ENCODE measurements around the gene CCDC80.

The CCDC80 gene

DNA sequence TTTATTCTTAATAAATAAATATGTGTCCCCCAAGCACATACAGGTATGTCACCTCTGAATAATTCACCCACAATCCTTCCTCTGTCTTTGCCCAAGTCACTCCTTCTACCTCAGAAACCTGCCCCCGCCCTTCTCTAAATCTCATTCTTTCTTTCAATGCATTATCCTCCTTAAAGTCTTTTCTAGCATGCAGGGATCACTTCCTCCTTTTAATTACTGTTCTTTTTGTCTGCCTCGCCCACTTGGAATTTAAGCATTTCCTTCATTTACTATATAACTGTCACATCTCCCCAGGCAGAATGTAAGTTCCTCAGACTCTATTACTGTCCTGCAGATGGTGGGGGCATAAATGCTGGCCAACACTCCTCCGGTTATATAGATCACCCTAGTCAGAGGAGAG is 7.8 kb downstream of the CCDC80 start:
- DNase-seq: no peak

DNA sequence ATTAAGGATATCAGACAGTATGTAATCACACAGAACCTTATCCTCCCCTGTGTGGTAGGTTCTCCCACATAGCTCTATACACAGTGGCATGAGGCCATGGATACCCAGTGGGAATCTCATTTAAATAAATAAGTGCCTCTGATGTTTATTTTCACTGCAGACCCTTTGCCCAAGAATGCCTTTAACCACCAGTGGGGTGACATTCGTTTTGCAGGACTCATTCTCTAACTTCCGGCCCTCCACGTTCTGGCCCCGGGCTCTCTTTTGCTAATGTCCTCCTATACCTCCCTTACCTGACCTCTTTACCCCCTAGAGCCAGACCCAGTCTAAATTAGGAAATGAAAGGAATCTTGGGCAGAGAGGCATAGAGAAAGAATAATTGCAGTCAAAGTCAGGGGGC is 8.3 kb downstream of the CCDC80 start:
- no peak for DNase-seq

DNA sequence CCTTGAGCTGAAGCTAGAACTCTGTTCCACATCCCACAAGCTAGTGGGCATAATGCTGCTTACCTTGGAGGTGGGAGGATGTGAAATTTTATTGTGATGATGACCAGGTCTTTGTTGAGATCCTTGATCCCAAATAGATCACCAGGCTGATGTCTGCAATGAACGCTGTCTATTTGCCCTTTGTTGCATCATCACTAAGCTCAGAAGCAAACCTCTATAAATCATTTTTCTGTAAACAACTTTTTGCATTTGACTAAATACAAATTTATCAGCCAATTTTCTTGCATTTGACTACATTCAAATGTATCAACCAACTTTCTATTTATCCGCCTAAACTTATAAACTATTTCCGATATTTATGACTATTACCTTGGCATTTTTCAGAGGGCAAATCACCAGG is 9.7 kb downstream of the CCDC80 start:
- DNase-seq: no peak

DNA sequence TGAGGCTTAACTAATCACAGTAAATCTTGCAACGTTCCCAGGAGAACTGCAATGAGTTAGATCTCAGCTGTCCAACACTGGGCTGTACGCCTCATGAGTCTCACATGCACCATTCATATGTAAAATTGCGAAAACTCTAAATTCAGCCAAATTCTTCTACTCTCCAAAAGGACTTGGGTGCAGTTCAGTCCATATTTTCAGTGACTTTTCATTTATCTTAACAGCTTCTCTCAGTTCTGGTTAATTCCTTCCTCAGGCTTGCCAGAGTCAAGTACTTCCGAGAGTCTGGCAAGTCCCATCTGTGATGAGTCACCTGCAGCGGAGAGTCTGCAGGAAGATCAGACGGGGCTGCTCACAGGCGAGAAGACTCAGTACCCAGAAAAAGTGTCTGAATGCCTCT is 11.5 kb downstream of the CCDC80 start:
- DNase-seq: no peak

DNA sequence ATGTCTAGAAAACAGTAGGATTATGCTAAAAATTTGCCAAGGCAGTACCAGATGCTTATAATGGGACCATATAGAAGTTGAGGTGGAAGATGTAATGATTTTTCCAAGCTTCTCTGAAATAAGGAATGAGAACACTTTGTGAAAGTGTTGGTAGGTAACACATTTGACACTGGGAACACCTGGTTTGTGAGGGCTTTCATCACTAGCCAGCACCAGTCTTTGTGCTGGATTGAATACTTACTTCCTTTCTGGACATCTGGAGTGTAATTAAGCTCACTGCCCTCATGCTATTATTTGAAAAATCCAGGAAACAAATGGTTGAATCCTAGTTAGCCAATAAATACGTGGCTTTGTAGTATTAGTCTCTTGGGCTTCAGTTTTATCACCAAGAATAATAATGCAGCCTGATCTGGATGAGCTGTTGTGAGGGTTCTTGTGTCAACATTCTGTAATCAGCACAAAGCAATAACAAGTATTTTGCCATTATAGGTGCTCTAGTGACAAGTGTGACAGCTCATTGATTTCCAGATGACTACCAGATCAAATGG is 12.9 kb downstream of the CCDC80 start:
- DNase-seq: no peak

DNA sequence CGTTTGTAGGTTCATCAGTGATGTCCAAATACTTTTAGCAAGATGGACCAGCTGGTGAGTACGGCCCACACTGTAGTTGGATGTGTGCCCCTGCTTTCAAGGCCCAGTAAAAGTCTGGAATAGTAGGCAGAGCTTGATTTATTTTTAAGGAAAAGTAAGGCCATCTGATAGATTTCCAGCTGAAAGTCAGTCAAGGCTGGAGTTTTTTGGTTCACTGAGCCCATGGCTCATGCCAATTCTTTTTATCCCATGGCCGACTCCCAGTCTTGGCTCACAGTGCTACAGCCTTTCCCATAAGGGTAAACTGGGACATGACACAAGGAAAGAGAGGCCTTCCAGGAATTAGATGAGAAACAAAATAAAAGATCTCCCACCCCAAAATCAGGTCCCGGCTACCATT is 13.5 kb downstream of the CCDC80 start:
- DNase-seq: no peak

DNA sequence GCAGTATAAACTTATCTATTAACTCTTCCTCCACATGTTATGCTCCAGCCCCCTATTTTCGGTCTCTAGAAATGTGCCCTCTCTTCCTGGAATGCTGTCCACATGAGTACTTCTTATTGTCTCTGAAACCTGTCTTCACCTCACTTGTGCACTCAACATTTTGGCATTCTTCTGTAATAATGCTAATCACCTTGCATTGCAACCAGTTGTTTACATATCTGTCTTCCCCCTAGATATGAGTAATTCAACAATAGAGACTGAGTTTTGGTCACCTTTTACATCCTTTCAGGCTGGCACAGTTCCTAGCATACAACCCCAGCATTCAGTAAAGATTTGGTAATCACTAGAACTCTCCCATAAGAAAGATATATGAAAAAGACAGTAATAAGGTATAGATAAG is 17.2 kb downstream of the CCDC80 start:
- no peak for DNase-seq

DNA sequence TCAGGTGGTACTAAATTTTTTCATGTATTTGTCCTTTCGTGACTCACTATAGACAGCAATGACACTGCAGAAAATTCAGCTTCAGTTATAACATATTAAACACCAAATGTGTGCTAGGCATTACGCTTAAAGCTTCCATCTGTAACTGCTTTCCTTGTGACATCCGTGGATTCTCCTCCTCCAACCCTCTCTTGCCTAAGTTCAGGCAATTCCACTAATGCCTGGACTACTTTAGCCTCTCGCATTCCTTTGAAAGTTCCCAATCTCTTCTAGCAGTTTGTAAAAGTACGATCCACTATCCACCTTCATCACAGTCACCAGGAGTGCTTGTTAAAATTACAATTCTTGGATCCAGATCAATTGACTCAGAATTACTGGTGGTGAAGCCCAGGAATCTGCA is 17.7 kb downstream of the CCDC80 start:
- no peak for DNase-seq

DNA sequence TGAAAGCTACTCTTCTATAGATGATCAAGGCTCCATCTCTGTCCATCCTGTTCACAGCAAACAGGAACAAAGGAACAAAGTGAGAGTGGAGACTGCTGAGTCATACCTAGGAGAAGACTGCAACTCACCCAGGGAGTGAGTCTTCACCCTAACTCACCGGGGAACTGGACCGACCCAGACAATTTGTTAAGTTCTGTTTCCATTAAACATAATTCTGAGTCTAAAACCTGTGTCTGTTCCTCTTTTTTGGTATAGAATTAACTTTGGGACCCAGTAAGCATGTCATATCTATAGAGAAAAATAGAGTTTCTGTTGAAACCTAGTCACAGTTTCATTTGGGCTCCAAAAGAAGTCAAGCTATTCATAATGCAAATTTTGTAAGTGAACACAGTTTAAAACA is 21.6 kb downstream of the CCDC80 start:
- DNase-seq: no peak

DNA sequence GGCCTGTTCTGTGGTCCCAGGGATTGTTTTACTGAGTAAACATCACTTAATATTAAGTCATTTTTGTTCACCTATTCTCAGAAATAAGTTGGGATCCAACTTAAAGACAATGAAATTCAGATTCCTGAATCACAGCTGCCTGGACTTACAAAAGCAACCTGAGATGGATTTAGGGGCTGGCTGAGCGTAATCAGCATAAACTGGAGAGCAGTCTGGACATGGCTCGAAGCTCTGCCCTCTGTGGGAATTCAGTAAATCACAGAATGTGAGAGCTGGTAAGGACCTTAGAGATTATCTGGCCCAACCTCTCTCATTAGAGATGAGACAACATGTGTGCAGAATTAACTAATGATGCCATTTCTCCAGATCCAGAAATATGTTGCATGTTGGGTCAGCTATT is 23.7 kb downstream of the CCDC80 start:
- DNase-seq: no peak

DNA sequence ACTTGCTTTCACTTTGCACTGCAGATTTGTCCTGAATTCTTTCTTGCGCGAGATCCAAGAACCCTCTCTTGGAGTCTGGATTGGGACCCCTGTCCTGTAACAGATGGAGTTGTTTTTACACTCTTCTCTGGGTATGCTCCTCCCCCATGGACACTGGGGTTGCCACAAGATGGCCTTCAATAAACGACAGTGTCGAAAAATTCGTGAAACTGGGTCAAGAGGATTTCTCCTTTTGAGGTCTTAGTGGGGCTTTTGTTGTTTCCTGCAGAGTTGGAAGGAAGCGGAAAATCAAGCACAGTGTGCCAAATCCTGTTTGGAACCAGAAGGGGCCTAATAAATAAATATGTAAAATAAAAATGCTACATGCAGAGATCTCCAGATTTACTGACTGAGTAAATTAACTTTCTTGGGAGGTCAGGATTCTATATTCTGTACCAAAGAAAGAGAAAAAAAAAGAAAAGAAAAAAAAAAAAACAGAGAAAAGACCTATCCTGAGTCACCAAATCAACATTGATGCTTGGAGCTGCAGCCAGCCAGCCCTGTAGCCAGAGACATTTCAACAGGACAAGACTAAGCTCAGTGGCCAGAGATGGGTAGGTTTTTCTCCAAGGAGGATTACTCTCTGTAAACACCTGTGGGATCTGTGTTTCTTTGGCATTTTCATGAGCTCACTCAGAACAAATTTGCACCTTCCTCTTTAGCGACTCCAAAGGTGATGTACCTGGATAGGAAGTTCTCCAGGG is 24.8 kb downstream of the CCDC80 start:
- no peak for DNase-seq

DNA sequence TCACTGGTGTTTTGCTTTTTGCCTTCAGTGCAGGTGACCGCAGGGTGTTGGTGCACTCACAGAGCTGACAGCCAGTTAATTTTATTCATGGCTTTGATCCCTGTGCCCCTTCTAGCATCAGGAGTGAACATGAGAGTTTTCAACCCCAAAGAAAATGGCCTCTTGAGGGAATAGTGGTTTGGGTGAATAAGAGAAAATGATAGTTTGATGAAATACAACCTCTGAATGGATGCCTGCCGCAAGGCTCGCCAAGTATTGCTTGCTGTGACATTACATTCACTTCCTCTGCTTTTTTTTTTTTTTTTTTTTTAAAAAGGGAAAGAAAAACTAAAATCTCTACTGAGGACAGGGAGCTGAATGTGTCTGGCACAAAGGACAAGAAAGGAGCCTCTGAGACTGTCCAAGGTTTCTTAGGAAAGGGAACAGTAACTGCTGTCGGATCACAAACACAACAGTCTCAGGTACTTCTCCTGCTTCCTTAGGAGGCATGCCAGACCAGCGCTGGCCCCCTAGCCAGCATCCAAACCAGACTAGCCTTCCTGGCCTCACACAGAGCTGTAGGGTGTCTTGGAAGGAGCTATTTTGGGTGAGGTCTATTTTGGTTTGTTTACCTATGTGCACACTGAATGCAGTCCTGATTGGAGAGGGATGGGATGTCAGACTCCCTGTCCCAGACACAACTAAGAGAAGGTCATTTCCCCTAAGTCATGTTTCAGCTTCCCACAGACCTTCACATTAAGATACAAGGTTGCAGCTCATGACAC is 29.0 kb downstream of the CCDC80 start:
- no peak for DNase-seq

DNA sequence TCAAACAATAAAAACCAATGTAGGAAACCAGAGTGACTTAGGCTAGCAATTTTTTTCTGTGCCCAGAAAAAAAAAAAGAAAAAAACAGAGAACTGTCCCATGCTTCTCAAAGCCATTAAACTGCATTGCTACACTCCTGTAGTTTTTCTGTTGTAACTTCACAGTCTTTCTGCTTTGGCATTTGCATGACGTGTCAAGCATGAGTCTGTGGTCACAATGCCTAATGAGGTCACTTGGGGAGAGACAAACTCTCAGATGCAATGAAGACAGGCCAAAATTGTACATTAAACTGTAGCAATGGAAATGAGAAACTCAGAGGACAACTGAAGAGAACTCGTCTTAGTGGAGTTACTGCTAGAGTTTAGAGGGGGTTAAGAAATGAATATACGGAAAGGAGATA is 30.8 kb downstream of the CCDC80 start:
- DNase-seq: no peak

DNA sequence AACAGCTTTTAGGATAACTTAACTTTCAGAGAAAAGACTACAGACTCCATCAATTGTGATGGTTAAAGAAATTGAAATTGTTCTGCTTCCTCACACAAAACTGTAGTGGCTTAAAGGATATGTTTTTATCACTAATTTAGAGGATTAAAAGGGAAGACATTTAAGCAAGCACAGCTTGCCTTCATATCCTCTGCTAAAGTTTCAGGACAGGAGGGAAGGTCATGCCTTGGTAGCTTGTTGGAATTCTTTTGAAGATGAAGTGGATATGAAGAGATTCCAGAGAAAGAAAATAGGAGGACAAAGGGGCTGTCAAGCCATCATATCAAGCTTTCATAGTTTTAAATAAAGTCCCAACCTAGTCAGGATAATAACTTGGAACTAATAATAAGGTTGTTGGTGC is 33.1 kb downstream of the CCDC80 start:
- no peak for DNase-seq

DNA sequence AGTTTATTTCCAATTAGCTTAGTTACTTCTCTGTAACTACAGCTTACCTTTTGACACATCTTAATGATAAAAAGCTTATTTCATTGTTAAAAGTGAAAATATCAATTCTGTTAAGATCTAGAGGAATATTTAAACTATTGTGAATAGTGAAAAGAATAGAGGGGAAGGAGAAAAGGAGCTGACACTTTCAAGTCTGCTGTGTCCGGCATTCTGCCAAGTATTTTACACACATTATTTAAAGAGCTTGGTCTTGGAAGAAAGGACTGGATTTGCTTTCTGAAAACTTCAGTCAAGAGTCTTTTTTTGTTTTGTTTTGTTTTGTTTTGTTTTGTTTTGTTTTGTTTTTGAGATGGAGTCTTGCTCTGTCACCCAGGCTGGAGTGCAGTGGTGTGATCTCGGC is 34.8 kb downstream of the CCDC80 start:
- no peak for DNase-seq

DNA sequence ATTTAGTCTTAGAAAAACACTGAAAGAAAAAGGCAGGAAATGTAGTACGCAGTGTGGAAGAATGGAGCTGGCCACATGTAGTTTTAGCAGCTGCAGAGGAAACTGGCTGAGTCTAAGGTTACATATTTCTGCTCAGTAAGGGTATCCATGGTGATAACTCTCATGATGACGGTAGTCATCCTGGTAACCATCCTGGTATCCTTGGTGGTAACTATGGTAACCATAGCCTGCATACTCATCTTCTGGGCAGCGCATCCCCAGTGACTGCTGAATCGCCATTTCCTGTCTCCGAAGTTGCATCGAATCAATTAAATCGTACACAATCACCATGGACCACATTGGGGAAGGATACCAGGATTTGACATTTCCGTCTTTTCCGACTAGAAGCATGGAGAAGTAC is 35.7 kb downstream of the CCDC80 start:
- DNase-seq: no peak

DNA sequence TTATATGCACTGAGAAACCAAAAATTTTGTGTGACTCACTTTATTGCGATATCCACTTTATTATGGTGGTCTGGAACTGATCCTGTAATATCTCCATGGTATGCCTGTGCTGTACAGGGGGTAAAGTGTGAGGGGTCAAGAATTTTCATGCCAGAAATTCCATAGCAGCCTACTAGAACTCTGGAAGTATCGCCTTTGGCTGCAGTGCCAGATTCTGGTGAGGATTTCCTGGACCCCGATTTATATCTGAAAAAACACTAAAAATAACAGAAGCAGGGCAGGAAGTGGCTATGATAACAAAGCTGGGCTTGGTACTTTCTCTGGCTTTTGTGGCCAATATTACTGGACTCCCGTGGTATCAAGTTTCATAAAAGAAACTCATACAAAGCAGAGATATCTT is 36.4 kb downstream of the CCDC80 start:
- no peak for DNase-seq

DNA sequence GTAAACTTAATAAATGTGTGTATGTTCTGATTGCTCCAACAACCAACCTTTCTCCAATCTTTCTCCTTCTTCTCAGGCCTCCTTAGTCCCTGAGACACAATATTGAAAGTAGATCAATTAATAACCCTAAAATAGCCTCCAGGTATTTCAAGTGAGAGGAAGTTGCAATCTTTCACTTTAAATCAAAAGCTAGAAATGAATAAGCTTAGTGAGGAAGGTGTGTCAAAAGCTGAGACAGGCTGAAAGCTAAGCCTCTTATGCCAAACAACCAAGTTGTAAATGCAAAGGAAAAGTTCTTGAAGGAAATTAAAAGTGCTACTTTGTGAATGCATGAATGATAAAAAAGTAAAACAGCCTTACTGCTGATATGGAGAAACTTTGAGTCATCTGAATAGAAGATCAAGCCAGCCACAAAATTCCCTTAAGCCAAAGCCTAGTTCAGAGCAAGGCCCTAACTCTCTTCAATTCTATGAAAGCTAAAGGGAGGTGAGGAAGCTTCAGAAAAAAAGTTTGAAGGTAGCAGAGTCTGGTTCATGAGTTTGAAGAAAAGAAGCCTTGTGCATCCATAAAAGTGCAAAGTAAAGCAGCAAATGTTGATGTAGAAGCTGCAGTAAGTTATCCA is 38.6 kb downstream of the CCDC80 start:
- DNase-seq: no peak

DNA sequence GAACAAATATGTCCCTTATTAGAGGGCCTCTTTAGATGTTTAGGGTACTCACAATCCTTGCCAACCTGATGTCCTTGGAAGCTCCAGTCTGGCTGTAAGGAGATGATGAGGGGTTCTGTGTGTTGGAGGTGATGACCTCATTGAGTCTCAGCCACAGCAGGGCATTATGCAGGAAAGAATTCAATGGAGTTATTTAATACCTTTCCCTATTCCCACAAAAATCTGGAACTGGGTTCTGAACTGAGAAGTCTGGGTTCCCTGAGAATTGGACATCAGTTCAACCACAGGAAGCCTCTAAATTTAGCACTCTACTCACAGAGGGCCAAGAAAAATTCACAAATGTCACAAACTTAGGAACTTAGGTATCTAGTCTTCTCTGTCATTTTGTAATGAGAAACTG is 42.2 kb downstream of the CCDC80 start:
- DNase-seq: no peak

DNA sequence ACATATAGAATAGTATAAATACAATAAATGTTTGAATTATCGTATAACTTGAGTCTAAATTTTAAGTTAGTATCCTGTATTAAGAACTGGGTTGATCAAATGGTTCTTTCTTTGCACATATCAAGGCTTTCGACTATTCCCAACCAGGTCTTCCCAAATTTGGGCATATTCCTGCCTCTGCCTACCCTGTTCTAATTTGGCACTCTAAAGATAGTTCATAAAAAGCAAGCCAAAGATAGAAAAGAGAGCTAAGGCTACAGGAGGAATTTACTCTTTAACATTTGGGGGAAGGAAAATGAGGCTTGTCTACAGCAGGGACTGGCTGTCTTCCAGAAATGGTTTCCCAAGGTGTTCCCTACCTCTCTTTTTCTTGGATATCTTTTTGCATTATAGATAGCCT is 43.0 kb downstream of the CCDC80 start:
- no peak for DNase-seq

DNA sequence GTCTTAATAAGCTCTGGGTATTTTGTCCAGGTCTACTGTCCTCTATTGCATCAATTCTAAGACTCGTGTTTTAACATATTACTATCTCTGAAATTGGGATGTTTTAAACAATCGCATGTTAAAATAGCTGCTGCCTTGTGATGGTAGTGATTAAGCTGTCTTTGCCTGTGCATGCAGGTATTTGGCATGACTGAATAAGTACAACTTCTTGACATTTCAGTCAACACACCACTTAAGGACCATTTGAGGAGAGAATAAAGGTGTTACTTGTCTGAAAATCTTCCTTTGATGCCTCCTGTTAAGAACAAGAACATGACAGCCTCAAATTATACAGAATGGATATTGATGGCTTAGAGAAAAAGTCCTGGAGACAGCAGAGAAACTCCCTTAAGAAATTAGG is 46.1 kb downstream of the CCDC80 start:
- DNase-seq: no peak

DNA sequence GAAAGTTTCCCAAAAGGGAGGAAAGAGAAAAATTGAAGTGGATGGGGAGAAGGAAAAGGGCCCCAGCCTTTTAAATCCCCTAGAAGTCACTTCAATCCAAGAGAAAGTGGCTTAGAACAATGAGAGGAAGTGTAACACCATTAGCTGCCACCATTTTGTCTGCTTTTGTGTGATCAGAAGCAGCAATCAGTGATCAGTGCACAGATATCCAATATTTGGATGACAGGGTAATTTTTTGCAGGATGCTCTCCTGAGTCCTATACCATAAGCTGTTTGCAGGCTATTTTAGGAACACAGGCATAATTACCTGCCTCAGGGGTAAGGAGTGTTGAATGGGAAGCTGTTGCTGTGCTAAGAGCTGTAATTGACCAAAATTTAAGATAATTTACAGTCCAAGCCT is 47.7 kb downstream of the CCDC80 start:
- DNase-seq: no peak

DNA sequence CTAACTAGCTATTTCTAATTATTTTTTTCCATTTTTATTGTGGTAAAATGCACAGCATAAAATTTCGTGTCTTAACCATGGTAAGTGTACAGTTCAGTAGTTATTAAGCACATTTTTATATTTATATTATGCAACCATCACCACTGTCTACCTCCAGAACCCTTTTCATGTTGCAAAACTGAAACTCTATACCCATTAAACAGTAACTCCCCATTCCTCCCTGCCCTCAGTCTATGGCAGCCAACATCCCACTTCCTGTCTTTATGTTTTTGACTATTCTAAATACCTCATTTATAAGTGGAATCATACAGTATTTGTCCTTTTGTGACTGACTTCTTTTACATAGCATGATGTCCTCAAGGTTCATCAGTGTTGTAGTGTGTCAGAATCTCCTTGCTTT is 53.6 kb downstream of the CCDC80 start:
- DNase-seq: no peak

DNA sequence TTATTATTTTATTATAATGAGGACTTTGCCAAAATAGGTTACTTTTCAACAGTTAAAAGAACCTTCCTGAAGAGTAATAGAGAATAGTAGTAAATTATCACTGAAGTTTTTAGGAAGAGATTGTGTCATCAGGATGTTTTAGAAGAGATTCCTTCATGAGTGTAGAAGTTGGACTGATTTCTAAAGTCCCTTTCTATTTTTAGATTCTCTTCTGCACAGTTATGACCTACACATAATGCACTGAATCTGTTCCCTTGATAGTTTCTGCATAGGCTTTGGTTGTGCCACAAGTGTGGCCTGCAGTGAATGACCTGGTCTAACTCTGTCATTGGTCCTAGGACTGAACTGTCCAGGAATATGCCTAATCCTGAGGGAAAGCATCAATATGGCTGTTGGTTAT is 55.2 kb downstream of the CCDC80 start:
- no peak for DNase-seq
